Measurements from ENCODE around the gene NUCB2. TPM values are rescaled to one million over a fixed set of nuclear protein-coding genes. Genes with fewer than 3 reads are reported as not detected.

NUCB2 gene
- polyA plus RNA-seq, 1 experiment = 275 TPM

DNA sequence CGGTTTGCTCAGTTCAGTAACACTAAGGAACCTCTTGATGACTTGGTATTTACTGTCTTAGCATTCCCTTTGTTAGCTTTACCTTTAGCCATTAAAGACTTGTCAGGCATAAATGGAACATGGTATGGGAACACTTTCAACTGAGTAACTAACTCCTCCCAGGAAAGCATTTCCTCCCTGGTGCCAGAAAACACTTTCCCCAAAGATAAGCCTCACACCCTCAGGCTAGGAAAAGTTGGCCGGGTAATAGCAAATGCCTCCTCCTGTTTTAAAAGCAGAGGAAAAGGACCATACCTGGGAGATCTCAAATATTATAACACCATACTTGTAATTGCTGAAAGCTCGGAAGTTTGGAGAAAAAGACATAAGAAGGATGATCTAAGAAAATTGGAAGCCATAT lies 100.0 kb downstream of the NUCB2 start:
- Histone ChIP-seq H3K27ac (ENCODE audit: low read depth, low read length) (no peak overlapping the region), H3K9me3 (ENCODE audit: control insufficient read depth, insufficient read depth, low read length) (peaks cover 18% of the 10 kb centered on the region), H3K27me3 (ENCODE audit: control insufficient read depth, insufficient read depth, low read length) (no peaks in the 10 kb centered on the region), H3K4me3 (ENCODE audit: low read depth, low read length) (no peak overlapping the region)
- ChIA-PET POLR2A (no interaction called here), CTCF (interaction anchor here (2.6 kb wide), 1 partner anchor 7 kb away, joined by 13 read pairs; no protein-coding TSS in a partner anchor)
- no peak for DNase-seq (ENCODE audit: low read depth, low spot score)
- TF ChIP-seq, protein P1, sequence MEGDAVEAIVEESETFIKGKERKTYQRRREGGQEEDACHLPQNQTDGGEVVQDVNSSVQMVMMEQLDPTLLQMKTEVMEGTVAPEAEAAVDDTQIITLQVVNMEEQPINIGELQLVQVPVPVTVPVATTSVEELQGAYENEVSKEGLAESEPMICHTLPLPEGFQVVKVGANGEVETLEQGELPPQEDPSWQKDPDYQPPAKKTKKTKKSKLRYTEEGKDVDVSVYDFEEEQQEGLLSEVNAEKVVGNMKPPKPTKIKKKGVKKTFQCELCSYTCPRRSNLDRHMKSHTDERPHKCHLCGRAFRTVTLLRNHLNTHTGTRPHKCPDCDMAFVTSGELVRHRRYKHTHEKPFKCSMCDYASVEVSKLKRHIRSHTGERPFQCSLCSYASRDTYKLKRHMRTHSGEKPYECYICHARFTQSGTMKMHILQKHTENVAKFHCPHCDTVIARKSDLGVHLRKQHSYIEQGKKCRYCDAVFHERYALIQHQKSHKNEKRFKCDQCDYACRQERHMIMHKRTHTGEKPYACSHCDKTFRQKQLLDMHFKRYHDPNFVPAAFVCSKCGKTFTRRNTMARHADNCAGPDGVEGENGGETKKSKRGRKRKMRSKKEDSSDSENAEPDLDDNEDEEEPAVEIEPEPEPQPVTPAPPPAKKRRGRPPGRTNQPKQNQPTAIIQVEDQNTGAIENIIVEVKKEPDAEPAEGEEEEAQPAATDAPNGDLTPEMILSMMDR (IDR thresholded peaks at IDR 0.05; ENCODE audit: low read depth, low read length) = no peak

- no peak overlapping the region for H3K4me3 ChIP-seq (ENCODE audit: low read depth, low read length)
- CTCF ChIA-PET = interaction anchor here (0.6 to 2.6 kb wide), 2 partner anchors 24 to 442 kb away, joined by 9 to 15 read pairs; no protein-coding TSS in a partner anchor
These were observed 102.1 kb downstream of the NUCB2 start for GRCh38 chr11:17378655-17379054.

GRCh38 chr11:17379383-17380180 lies 103.0 kb downstream of the NUCB2 start:
- H3K27ac ChIP-seq (ENCODE audit: low read depth, low read length) = no peak overlapping the region
- DNase-seq (ENCODE audit: low read depth, low spot score) = no peak
- no peak overlapping the region for H3K4me3 ChIP-seq (ENCODE audit: low read depth, low read length)
- ChIA-PET POLR2A (interaction anchor here (1.8 kb wide), 1 partner anchor 13 kb away, joined by 4 read pairs; no protein-coding TSS in a partner anchor), CTCF (interaction anchor here (0.6 to 2.6 kb wide), 3 partner anchors 25 to 442 kb away, joined by 3 to 15 read pairs (median 9); no protein-coding TSS in a partner anchor)
- TF ChIP-seq, protein P1 (IDR thresholded peaks at IDR 0.05; ENCODE audit: low read depth, low read length) = no peak
- H3K9me3 ChIP-seq (ENCODE audit: control insufficient read depth, insufficient read depth, low read length) = no peaks in the 10 kb centered on the region
- H3K27me3 ChIP-seq (ENCODE audit: control insufficient read depth, insufficient read depth, low read length) = no peaks in the 10 kb centered on the region

More at GRCh38 chr11:17378655-17379054, 102.1 kb downstream of the NUCB2 start:
- POLR2A ChIA-PET = interaction anchor here (1.8 kb wide), 1 partner anchor 12 kb away, joined by 4 read pairs; no protein-coding TSS in a partner anchor
- Histone ChIP-seq H3K9me3 (ENCODE audit: control insufficient read depth, insufficient read depth, low read length) (no peaks in the 10 kb centered on the region), H3K27me3 (ENCODE audit: control insufficient read depth, insufficient read depth, low read length) (no peaks in the 10 kb centered on the region), H3K27ac (ENCODE audit: low read depth, low read length) (no peak overlapping the region)
- no peak for DNase-seq (ENCODE audit: low read depth, low spot score)
- TF ChIP-seq, protein P1 (IDR thresholded peaks at IDR 0.05; ENCODE audit: low read depth, low read length) = no peak

- no peak overlapping the region for H3K4me3 ChIP-seq (ENCODE audit: low read depth, low read length)
- POLR2A ChIA-PET = no interaction called here
- no peaks in the 10 kb centered on the region for H3K9me3 ChIP-seq (ENCODE audit: control insufficient read depth, insufficient read depth, low read length)
- DNase-seq (ENCODE audit: low read depth, low spot score) = no peak
- H3K27me3 ChIP-seq (ENCODE audit: control insufficient read depth, insufficient read depth, low read length) = peaks cover 3% of the 10 kb centered on the region
- TF ChIP-seq, protein P1 (IDR thresholded peaks at IDR 0.05; ENCODE audit: low read depth, low read length) = no peak
- no peak overlapping the region for H3K27ac ChIP-seq (ENCODE audit: low read depth, low read length)
- CTCF ChIA-PET = interaction anchor here (0.7 to 4.4 kb wide), 3 partner anchors 15 to 124 kb away, joined by 3 to 41 read pairs (median 39); partner anchors contain the start of gene NCR3LG1
These were observed 104.6 kb downstream of the NUCB2 start for GRCh38 chr11:17381156-17381555.

Other genes with a start within 250 kb of the NUCB2 start
- 919 and 986 TPM in 2 replicates for gene RPS13, start 199.1 kb upstream of the NUCB2 start, polyA plus RNA-seq (2011; rRNA removed)
- gene PIK3C2A, start 68.8 kb upstream of the NUCB2 start, polyA plus RNA-seq (2011; rRNA removed) = 25.1 and 42.3 TPM in 2 replicates
- 3.3 and 3.6 TPM in 2 replicates for gene NCR3LG1, start 75.1 kb downstream of the NUCB2 start, polyA plus RNA-seq (2011; rRNA removed)
- not detected in 2 replicates for gene KCNJ11, start 111.9 kb downstream of the NUCB2 start, polyA plus RNA-seq (2011; rRNA removed)
- gene ABCC8, start 200.1 kb downstream of the NUCB2 start, polyA plus RNA-seq (2011; rRNA removed) = not detected in 2 replicates

All from AG04450 (cell line).